Ascending aorta (tissue), 2 donors: Measurements from ENCODE around the gene JAZF1. TPM values are rescaled to one million over a fixed set of nuclear protein-coding genes. Genes with fewer than 3 reads are reported as not detected.

Experiments used
- DNase-seq, 2 donors: peaks; one replicate each; pipeline ENCODE4 v3.0.0-alpha.2; 2019; ENCODE audit warnings: low spot score in 2 of 2
- H3K27ac ChIP-seq, 2 donors: fragments of 200-600 bp; sonication (generic); one replicate each; pipeline ENCODE4 v1.5.1; 2016 to 2017; ENCODE audit warnings: mild to moderate bottlenecking in 1 of 2
- H3K27me3 ChIP-seq: fragments of 200-600 bp; sonication (generic); one replicate; pipeline ENCODE4 v1.5.1; 2017
- H3K36me3 ChIP-seq, 2 donors: fragments of 200-600 bp; sonication (generic); one replicate each; pipeline ENCODE4 v1.5.1; 2016
- H3K4me1 ChIP-seq, 2 donors: fragments of 200-600 bp; sonication (generic); one replicate each; pipeline ENCODE4 v1.5.1; 2016 to 2017; ENCODE audit warnings: mild to moderate bottlenecking in 1 of 2
- H3K4me3 ChIP-seq, 2 donors: fragments of 200-600 bp; sonication (generic); one replicate each; pipeline ENCODE4 v1.5.1; 2016 to 2017; ENCODE audit warnings: mild to moderate bottlenecking in 1 of 2
- H3K9me3 ChIP-seq, 2 donors: fragments of 200-600 bp; sonication (generic); one replicate each; pipeline ENCODE4 v1.5.1; 2016
- CTCF ChIP-seq, 3 experiments: fragments of 200-600 bp in 2 of 3; fragments of 450-650 bp in 1 of 3; sonication (generic) in 2 of 3; IDR thresholded peaks; one replicate each; pipeline ENCODE4 v1.5.1; 2016 to 2019; ENCODE audit warnings: antibody characterized with exemption in 3 of 3, mild to moderate bottlenecking in 1 of 3, moderate library complexity in 1 of 3
- intact Hi-C: fragments of 100-400 bp; cut with DNase I; formaldehyde crosslinking; loops from one replicate; pipeline ENCODE4 v1.15.1; 2023
- total RNA-seq: library from RNA; depleted of rRNA; stranded (reverse); fragments of >200 nt; gene quantifications from one replicate; pipeline ENCODE4 v1.1.0, GENCODE V29; 2016

JAZF1 gene
- total RNA-seq, 1 donor from 2014 or later, result 37.7 TPM

GRCh38 chr7:28052933-28053332 lies 127.7 kb downstream of the JAZF1 start:
- H3K36me3 ChIP-seq, result no peaks in the 10 kb centered on the region
- intact Hi-C loops, result no loop called here
- no peak for DNase-seq

DNA sequence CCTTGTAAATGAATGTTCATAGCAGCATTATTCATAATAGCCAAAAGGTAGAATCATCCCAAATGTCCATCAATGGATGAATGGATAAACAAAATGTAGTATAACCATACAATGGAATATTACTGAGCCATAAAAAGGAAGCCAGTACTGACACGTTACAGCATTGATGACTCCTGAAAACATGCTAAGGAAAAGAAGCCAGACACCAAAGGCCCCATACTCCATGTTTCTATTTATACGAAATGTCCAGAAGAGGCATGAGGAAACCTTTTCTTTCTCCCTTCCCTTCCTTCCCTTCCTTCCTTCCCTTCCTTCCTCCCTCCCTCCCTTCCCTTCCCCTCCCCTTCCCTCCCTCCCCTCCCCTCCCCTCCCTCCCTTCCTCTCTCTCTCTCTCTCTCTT lies 131.9 kb downstream of the JAZF1 start:
- no peak for TF ChIP-seq CTCF (IDR thresholded peaks at IDR 0.05)
- intact Hi-C loops, result no loop called here
- H3K4me1 ChIP-seq, result no peaks in the 10 kb centered on the region
- H3K9me3 ChIP-seq, result no peaks in the 10 kb centered on the region
- no peaks in the 10 kb centered on the region for H3K27me3 ChIP-seq
- no peaks in the 10 kb centered on the region for H3K36me3 ChIP-seq
- H3K4me3 ChIP-seq, result no peak overlapping the region
- H3K27ac ChIP-seq, result no peak overlapping the region
- no peak for DNase-seq

More at GRCh38 chr7:28052933-28053332, 127.7 kb downstream of the JAZF1 start:
- Histone ChIP-seq H3K9me3 (no peaks in the 10 kb centered on the region), H3K27me3 (no peaks in the 10 kb centered on the region), H3K27ac (no peak overlapping the region), H3K4me3 (no peak overlapping the region), H3K4me1 (no peaks in the 10 kb centered on the region)
- TF ChIP-seq CTCF (IDR thresholded peaks at IDR 0.05), result no peak

- TF ChIP-seq CTCF (IDR thresholded peaks at IDR 0.05), result no peak
- Histone ChIP-seq H3K27me3 (no peaks in the 10 kb centered on the region), H3K36me3 (no peaks in the 10 kb centered on the region), H3K4me3 (no peak overlapping the region), H3K27ac (no peak overlapping the region), H3K9me3 (no peaks in the 10 kb centered on the region), H3K4me1 (no peaks in the 10 kb centered on the region)
- intact Hi-C loops, result no loop called here
- DNase-seq, result no peak
Observed at GRCh38 chr7:28046035-28046434, 134.6 kb downstream of the JAZF1 start.

- intact Hi-C loops, result no loop called here
- no peaks in the 10 kb centered on the region for H3K9me3 ChIP-seq
- no peak for TF ChIP-seq CTCF (IDR thresholded peaks at IDR 0.05)
- no peaks in the 10 kb centered on the region for H3K27me3 ChIP-seq
- H3K27ac ChIP-seq, result no peak overlapping the region
- no peak overlapping the region for H3K4me3 ChIP-seq
- H3K4me1 ChIP-seq, result no peaks in the 10 kb centered on the region
- DNase-seq, result no peak
- no peaks in the 10 kb centered on the region for H3K36me3 ChIP-seq
Observed at GRCh38 chr7:28045592-28045991, 135.0 kb downstream of the JAZF1 start.

- H3K4me1 ChIP-seq, result no peaks in the 10 kb centered on the region
- no peak overlapping the region for H3K4me3 ChIP-seq
- no peaks in the 10 kb centered on the region for H3K27me3 ChIP-seq
- intact Hi-C loops, result no loop called here
- H3K27ac ChIP-seq, result no peak overlapping the region
- no peaks in the 10 kb centered on the region for H3K9me3 ChIP-seq
- H3K36me3 ChIP-seq, result no peaks in the 10 kb centered on the region
- TF ChIP-seq CTCF (IDR thresholded peaks at IDR 0.05), result no peak
- no peak for DNase-seq
Observed at GRCh38 chr7:28044825-28045224, 135.8 kb downstream of the JAZF1 start.

DNA sequence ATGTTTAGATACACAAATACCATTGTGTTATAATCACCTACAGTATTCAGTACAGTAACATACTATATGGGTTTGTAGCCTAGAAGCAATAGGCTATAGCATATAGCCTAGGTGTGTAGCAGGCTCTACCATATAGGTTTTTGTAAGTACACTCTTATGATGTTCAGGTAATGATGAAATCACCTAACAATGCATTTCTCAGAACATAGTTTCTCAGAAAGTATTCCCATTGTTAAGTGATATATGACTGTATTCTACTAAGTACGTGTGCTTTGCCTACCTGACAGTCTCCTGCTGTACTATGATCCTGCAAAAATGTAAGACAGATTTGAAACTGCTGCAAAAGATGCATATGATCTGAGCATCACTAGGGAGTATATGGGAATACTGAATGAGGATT lies 137.9 kb downstream of the JAZF1 start:
- peaks cover 2 to 6% of the 10 kb centered on the region in 2 donors for H3K4me1 ChIP-seq
- no peaks in the 10 kb centered on the region for H3K36me3 ChIP-seq
- no peaks in the 10 kb centered on the region for H3K27me3 ChIP-seq
- DNase-seq, result no peak
- no peak overlapping the region for H3K27ac ChIP-seq
- no peaks in the 10 kb centered on the region for H3K9me3 ChIP-seq
- intact Hi-C loops, result no loop called here
- TF ChIP-seq CTCF (IDR thresholded peaks at IDR 0.05), result no peak
- no peak overlapping the region for H3K4me3 ChIP-seq
